Measurements from ENCODE around the gene PFKFB1.

Gene PFKFB1

DNA sequence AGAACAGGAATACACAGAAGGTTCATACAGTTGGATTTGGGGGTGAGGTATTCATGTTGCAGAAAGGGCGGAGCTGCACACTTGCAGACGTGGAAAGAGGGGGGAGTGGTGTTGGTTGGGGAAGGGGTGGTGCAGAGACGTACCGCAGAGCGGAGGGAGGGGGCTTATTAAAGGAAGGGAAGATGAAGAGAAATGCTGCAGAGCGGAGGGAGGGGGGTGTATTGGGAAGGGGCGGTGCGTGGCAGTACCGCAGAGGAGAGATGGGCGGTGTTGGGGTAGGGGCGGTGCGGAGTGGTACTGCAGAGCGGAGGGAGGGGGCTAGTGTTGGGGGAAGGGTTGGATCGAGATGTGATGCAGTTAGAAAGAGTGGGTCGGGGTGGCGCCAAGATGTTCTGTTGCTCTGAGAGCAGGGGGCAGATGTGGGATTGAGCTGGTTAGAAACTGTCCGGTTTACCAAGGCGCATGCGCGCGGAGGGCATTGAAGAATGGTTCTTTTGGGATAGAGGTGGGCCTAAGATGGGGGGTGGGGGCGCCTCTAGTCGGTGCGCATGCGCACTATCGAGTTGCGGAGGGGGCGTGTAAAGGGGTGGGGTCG, 72.5 kb downstream of the PFKFB1 start:
- DNase-seq, result no peak

DNA sequence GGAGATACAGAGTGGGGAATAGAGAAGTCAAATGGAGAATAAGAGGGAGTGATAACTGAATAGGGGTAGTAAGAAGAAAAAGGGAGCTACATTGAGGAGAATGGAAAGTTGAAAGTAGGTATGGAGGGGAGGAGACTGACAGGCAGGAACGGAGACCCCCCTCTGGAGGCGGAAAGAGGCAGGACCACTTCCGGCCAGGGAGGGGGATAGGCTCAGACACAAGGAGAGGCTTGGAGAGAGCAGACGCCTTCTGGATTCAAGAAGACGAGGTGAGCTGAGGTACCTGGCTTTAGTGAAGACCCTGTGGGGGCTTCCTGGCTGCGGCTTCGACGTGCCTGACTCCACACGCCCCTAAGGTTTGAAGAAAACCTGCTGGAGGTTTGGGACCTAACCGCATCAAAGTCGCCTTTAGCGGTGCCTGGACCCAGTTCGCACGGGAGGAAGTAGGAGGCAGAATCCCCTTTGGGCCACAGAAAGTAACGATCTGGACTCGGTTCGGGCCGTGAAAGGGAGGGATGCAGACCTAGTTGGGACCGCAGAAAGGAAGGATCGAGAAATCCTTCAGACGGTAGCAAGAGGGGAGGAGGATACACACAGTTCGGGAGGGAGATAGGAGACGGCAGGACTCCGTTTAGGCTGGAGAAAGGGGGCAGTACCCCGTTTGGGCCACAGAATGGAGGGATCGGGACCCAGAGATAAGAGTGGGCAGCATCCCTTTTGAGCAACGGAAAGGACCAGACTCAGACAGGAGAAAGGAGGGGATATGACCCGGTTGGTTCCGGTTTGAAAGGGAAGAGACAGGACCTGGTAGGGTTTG, 73.2 kb downstream of the PFKFB1 start, which contains the start of gene TRO:
Gene TRO (plus strand): TSS at position 215 of the 817 bp plus-strand sequence. CDS start 1,423 bp downstream, outside the sequence.
- DNase-seq, result no peak

DNA sequence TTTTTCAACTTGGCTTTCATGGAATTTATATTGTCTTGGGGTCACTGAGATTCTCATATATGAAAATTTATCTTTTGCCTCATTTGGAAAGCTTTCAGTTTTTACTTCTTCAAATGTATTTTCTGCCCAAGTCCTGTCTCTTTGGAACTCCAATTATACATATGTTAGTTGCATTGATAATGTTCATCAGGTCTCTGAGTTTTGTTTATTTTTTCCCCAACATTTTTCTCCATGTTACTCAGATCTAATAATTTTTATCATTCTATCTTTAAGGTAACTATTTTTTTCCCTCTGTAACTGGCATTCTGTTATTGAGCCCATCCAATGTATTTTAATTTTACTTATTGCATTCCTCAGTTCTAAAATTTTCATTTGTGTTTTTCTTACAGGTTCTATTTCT, 84.0 kb downstream of the PFKFB1 start:
- no peak for DNase-seq

- DNase-seq, result no peak
Measured at GRCh38 chrX:54894159-54894558, 99.8 kb downstream of the PFKFB1 start.

DNA sequence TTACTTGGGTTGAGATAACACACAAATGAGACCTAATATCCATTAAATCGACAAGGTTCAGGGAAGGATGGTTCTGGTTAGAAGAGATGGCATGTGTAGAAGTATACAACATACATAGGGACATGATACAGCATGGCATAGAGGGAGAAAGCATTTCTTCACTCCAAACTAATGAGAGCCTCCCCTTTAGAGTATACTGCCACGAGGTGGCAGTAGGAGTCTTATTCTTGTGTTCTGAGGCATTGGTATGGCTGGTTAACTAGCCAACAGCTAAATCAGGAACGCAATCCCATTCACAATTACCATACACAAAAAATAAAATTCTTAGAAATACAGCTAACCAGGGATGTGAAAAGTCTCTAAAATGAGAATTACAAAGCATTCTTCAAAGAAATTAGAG, 102.4 kb downstream of the PFKFB1 start:
- peak; percentile 19 to 29 for DNase-seq

DNA sequence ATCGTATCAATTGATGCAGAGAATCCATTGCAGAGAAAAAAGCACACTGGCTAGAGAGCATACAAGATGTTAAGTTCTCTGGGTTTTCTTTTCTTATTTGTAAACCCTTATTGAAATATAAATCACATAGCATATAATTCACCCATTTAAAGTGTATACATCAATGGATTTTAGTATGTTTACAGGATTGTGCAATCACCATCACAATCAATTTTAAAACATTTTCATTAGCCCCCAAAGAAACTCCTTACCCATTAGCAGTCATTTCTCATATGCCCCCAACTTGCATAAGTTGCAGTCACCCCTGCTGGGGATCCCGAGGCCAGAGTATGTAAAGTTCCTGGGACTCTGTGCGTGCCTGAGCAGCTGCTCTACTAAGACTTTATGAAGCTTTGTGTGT, 108.2 kb downstream of the PFKFB1 start:
- DNase-seq, result no peak

All from AML-193 (cell line).